Embryonic facial prominence (tissue), 1 donor: ENCODE data around the gene THNSL1.

Experiments used
- DNase-seq: peaks from one replicate; pipeline ENCODE4 v3.0.0-alpha.2; 2016; ENCODE audit errors: extremely low spot score

THNSL1 gene

GRCh38 chr10:25061125-25061524 is 44.7 kb downstream of the THNSL1 start:
- no peak for DNase-seq

DNA sequence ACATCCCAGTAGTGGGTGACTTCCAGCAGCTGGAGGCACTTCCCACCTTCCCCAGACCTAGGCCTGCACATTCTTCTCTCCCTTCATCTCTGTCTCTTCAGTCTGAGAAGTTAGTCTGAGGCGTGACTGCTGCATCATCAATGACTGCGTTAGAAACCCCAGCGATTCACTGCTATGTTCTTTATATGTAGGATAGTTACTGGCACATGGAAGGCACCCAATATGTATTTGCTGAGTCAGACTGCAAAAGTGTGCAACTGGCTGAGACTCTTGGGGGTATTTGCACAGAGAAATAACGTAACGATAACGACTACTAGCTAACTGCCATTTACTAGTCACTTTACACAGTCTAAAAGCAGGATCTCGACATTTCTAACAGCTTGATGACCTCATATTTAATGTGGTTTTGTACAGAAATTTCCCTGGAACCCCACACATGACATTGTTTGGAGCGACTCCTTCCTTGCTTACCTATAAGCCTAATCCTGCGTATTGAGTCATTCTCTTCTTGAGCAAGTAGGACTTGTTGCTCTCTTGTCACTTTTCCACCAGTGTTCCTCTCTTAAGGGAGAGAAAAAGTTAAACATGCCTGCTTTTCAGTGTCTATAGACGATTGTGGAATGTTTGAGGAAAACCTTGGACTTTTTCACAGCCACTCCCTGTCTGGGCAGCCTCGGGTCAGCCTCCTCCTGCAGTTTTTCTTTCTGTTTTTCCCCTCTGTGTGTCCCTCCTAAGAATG is 45.5 kb downstream of the THNSL1 start:
- DNase-seq: no peak

- DNase-seq: no peak
These were observed 46.7 kb downstream of the THNSL1 start for GRCh38 chr10:25063157-25063556.

DNA sequence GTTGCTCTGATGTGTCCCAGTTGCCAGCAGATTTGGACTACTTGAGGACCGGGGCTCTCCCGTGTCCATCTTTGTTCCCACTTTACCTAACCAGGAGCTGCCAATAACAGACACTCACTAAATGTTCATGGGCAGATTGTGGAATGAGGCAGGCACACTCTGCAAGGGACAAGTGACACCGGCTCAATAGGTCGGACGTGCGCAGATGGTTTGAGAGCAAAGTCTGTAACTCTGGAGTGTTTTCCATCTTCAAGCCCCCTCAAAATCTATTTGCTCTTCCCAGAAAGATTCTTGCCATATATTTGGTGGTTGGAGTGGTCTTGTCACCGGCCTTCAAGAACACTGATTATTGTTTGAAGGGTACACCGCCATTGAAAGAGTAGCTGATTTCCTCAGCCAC is 47.2 kb downstream of the THNSL1 start:
- no peak for DNase-seq

- no peak for DNase-seq
These were observed 48.0 kb downstream of the THNSL1 start for GRCh38 chr10:25064401-25064800.

- DNase-seq: no peak
These were observed 49.5 kb downstream of the THNSL1 start for GRCh38 chr10:25065761-25066476.

GRCh38 chr10:25068152-25069058 is 52.0 kb downstream of the THNSL1 start:
- DNase-seq: no peak

DNA sequence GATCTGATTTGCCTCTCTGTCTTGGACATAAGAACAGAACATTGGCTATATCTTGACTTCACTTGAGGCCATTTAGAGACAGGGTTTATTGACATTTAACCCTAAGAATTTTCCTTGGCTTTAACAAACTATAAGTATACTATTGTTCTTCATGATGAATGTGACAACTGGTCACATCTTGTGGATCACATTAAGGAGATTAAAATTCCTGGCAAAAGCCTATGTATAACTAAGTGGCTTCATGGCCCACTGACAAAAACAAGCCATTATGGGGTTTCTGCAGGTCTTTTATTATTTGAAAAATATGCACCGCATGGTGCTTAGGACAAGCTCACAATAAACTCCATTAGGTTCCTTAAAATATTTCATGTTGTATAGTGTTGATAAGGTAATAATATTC is 54.8 kb downstream of the THNSL1 start:
- no peak for DNase-seq

GRCh38 chr10:25072786-25073185 is 56.4 kb downstream of the THNSL1 start:
- DNase-seq: no peak

GRCh38 chr10:25075825-25076224 is 59.4 kb downstream of the THNSL1 start:
- DNase-seq: no peak
